GM23338 (cell line): ENCODE measurements around the gene DHDDS. TPM values are rescaled to one million over a fixed set of nuclear protein-coding genes. Genes with fewer than 3 reads are reported as not detected.

ENCODE experiments used
- ATAC-seq: fragments of 200-7000 bp; cut with Tn5 transposase; 3 replicates; pipeline ENCODE4 v1.9.1; 2020
- DNase-seq: peaks from one replicate; pipeline ENCODE4 v3.0.0-alpha.2; 2015; ENCODE audit warnings: low spot score
- H2AFZ ChIP-seq: fragments of 200-600 bp; sonication (generic); 2 replicates; pipeline ENCODE4 v1.8.0; 2016; ENCODE audit warnings: antibody characterized with exemption, mild to moderate bottlenecking, moderate library complexity
- H3F3A ChIP-seq: fragments of 200-600 bp; sonication (generic); replicated peaks from 2 replicates; pipeline ENCODE4 v1.8.0; 2017; ENCODE audit warnings: antibody characterized with exemption, mixed run types, low read depth
- H3K27ac ChIP-seq: fragments of 200-600 bp; sonication (generic); 2 replicates; pipeline ENCODE4 v1.6.1; 2016; ENCODE audit warnings: low read depth
- H3K27me3 ChIP-seq: fragments of 200-600 bp; sonication (generic); 2 replicates; pipeline ENCODE4 v1.8.0; 2016; ENCODE audit warnings: mild to moderate bottlenecking, mixed run types, moderate library complexity; ENCODE audit not compliant: insufficient read depth
- H3K36me3 ChIP-seq: fragments of 200-600 bp; sonication (generic); 2 replicates; pipeline ENCODE4 v1.8.0; 2016; ENCODE audit warnings: mild to moderate bottlenecking; ENCODE audit not compliant: insufficient read depth
- H3K4me1 ChIP-seq: fragments of 200-600 bp; sonication (generic); 2 replicates; pipeline ENCODE4 v1.8.0; 2016; ENCODE audit warnings: mild to moderate bottlenecking, moderate library complexity; ENCODE audit not compliant: insufficient read depth
- H3K4me2 ChIP-seq: fragments of 200-600 bp; sonication (generic); 2 replicates; pipeline ENCODE4 v1.7.1; 2017; ENCODE audit warnings: mixed run types
- H3K4me3 ChIP-seq: fragments of 200-600 bp; sonication (generic); 2 replicates; pipeline ENCODE4 v1.6.1; 2016; ENCODE audit warnings: mixed run types
- H3K79me2 ChIP-seq: fragments of 200-600 bp; sonication (generic); replicated peaks from 2 replicates; pipeline ENCODE4 v1.8.0; 2017; ENCODE audit warnings: mild to moderate bottlenecking; ENCODE audit not compliant: insufficient read depth
- H3K9me2 ChIP-seq: fragments of 200-600 bp; sonication (generic); 2 replicates; pipeline ENCODE4 v1.8.0; 2017; ENCODE audit not compliant: insufficient read depth
- H4K20me1 ChIP-seq: fragments of 200-600 bp; sonication (generic); replicated peaks from 2 replicates; pipeline ENCODE4 v1.8.0; 2017; ENCODE audit warnings: mild to moderate bottlenecking; ENCODE audit not compliant: insufficient read depth
- H3K27ac Mint-ChIP-seq: 2 replicates; pipeline ENCODE4 v1.8.0; 2020; ENCODE audit warnings: inconsistent platforms, mild to moderate bottlenecking, moderate library complexity, mixed read lengths
- H3K27me3 Mint-ChIP-seq: 3 replicates; pipeline ENCODE4 v1.8.0; 2022; ENCODE audit warnings: low read depth, mild to moderate bottlenecking, moderate library complexity, mixed read lengths, inconsistent platforms; ENCODE audit not compliant: insufficient read depth, poor library complexity
- H3K36me3 Mint-ChIP-seq: 3 replicates; pipeline ENCODE4 v1.8.0; 2021; ENCODE audit warnings: low read depth, mild to moderate bottlenecking, inconsistent platforms, moderate library complexity, mixed read lengths
- H3K4me1 Mint-ChIP-seq: 3 replicates; pipeline ENCODE4 v1.8.0; 2020; ENCODE audit warnings: mild to moderate bottlenecking, inconsistent platforms, mixed read lengths
- H3K4me3 Mint-ChIP-seq: 3 replicates; pipeline ENCODE4 v1.8.0; 2021; ENCODE audit warnings: moderate library complexity, mild to moderate bottlenecking, inconsistent platforms, mixed read lengths
- H3K9me3 Mint-ChIP-seq: 3 replicates; pipeline ENCODE4 v1.8.0; 2020; ENCODE audit warnings: moderate library complexity, mild to moderate bottlenecking, inconsistent platforms, mixed read lengths
- CREB1 ChIP-seq: fragments of 250-450 bp; sonication (Bioruptor Pico); IDR thresholded peaks from 2 replicates; pipeline ENCODE4 v1.5.0; 2020; ENCODE audit warnings: low read depth, mild to moderate bottlenecking, moderate library complexity
- EZH2 ChIP-seq: fragments of 200-600 bp; sonication (generic); IDR thresholded peaks from one replicate; pipeline ENCODE4 v1.8.0; 2017; ENCODE audit warnings: antibody characterized with exemption, mild to moderate bottlenecking, low read depth; ENCODE audit not compliant: unreplicated experiment
- EZH2phosphoT487 ChIP-seq: fragments of 200-600 bp; sonication (generic); IDR thresholded peaks from one replicate; pipeline ENCODE4 v1.8.1; 2018; ENCODE audit warnings: antibody characterized with exemption; ENCODE audit not compliant: unreplicated experiment
- JUNB ChIP-seq: IDR thresholded peaks from one replicate; pipeline ENCODE4 v1.6.1; 2016; ENCODE audit warnings: antibody characterized with exemption; ENCODE audit not compliant: unreplicated experiment
- NANOG ChIP-seq: IDR thresholded peaks from 2 replicates; pipeline ENCODE4 v1.6.1; 2016; ENCODE audit warnings: antibody characterized with exemption, borderline replicate concordance
- POLR2AphosphoS5 ChIP-seq: IDR thresholded peaks from 2 replicates; pipeline ENCODE4 v1.6.1; 2016; ENCODE audit warnings: antibody characterized with exemption, low read depth
- STAT1 ChIP-seq: IDR thresholded peaks from one replicate; pipeline ENCODE4 v1.6.1; 2016; ENCODE audit warnings: antibody characterized with exemption; ENCODE audit not compliant: unreplicated experiment
- ZNF114 ChIP-seq: fragments of 250-450 bp; sonication (Bioruptor Pico); IDR thresholded peaks from 2 replicates; pipeline ENCODE4 v1.5.0; 2020; ENCODE audit warnings: mild to moderate bottlenecking, moderate library complexity
- ZNF331 ChIP-seq: fragments of 250-450 bp; sonication (Bioruptor Pico); IDR thresholded peaks from 2 replicates; pipeline ENCODE4 v1.5.0; 2020; ENCODE audit warnings: low read depth, mild to moderate bottlenecking, moderate library complexity
- polyA plus RNA-seq: library from polyadenylated mRNA; unstranded; fragments of >200 nt; fragmentation: Nextera tagmentation; extraction: Ambion mirVana; gene quantifications from 2 replicates; pipeline ENCODE4 v1.2.1, GENCODE V29; 2016
- total RNA-seq: library from RNA; depleted of rRNA; stranded (reverse); fragments of >200 nt; shearing (Covaris generic); gene quantifications from 2 replicates; pipeline ENCODE4 v1.2.3, GENCODE V29; 2014
- TF ChIP-seq, protein P1 (sequence below): IDR thresholded peaks from 2 replicates; pipeline ENCODE4 v1.6.1; 2016; ENCODE audit warnings: antibody characterized with exemption
- TF ChIP-seq, protein P2 (sequence below): IDR thresholded peaks from one replicate; pipeline ENCODE4 v1.6.1; 2018; ENCODE audit warnings: antibody characterized with exemption; ENCODE audit not compliant: unreplicated experiment
- TF ChIP-seq, protein P3 (sequence below): fragments of 250-450 bp; sonication (Bioruptor Pico); IDR thresholded peaks from 2 replicates; pipeline ENCODE4 v1.5.0; 2020; ENCODE audit warnings: mild to moderate bottlenecking, moderate library complexity
- TF ChIP-seq, protein P4 (sequence below), 2 experiments: fragments of 200-600 bp in 1 of 2; sonication (generic) in 1 of 2; conservative IDR thresholded peaks; 2 replicates each; pipeline versions ENCODE4 v1.5.1 to v1.6.1; 2016 to 2017; ENCODE audit warnings: antibody characterized with exemption in 2 of 2, low read depth in 2 of 2, mild to moderate bottlenecking in 2 of 2, moderate library complexity in 1 of 2

Gene DHDDS
- total and polyA plus RNA-seq, 2 experiments from 2014 or later: 32.6 to 49.5 TPM

DNA sequence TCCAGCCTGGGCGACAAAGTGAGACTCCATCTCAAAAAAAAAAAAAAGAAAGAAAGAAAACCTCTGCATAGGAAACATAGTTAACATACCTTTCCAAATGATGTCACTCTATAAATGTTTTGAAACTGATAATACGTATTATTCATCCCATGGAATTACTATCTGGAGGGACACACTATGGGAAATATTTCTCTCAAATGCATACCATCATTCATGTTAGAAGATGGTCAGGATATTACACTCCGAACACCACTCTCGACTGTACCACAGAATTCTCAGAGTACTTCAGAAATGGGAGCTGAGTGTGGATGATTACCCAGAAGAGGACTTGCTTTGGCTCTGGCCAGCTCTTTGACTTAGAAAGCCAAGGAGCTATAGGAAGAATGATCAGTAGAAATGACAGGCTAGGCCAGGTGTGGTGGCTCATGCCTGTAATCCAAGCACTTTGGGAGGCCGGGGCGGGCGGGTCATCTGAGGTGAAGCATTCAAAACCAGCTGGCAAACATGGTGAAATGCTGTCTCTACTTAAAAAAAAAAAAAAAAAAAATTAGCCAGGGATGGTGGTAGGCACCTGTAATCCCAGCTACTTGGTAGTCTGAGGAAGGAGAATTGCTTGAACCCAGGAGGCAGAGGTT lies 26.7 kb upstream of the DHDDS start:
- Mint-ChIP-seq H3K36me3 (no peaks in the 10 kb centered on the region), H3K4me1 (peaks cover 15% of the 10 kb centered on the region), H3K27me3 (peaks cover 18% of the 10 kb centered on the region), H3K4me3 (no peak overlapping the region), H3K9me3 (no peaks in the 10 kb centered on the region; the same call in 2 of the 3 replicates), H3K27ac (no peak overlapping the region)
- Histone ChIP-seq H3F3A (peaks cover 5% of the 10 kb centered on the region), H3K4me2 (no peak overlapping the region), H3K36me3 (no peaks in the 10 kb centered on the region), H3K27me3 (no peaks in the 10 kb centered on the region), H3K27ac (no peak overlapping the region), H4K20me1 (peaks cover 2% of the 10 kb centered on the region; the same call in 1 of the 2 replicates), H3K4me1 (peaks cover 10% of the 10 kb centered on the region), H2AFZ (no peak overlapping the region), H3K79me2 (no peaks in the 10 kb centered on the region), H3K4me3 (no peak overlapping the region), H3K9me2 (no peaks in the 10 kb centered on the region)
- ATAC-seq (no peak), DNase-seq (no peak)
- TF ChIP-seq, protein P1, sequence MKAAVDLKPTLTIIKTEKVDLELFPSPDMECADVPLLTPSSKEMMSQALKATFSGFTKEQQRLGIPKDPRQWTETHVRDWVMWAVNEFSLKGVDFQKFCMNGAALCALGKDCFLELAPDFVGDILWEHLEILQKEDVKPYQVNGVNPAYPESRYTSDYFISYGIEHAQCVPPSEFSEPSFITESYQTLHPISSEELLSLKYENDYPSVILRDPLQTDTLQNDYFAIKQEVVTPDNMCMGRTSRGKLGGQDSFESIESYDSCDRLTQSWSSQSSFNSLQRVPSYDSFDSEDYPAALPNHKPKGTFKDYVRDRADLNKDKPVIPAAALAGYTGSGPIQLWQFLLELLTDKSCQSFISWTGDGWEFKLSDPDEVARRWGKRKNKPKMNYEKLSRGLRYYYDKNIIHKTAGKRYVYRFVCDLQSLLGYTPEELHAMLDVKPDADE: no peak
- TF ChIP-seq ZNF114 (CRISPR knock-in tag): no peak
- no peak for TF ChIP-seq ZNF331 (CRISPR knock-in tag)
- TF ChIP-seq NANOG: no peak
- TF ChIP-seq POLR2AphosphoS5: no peak
- TF ChIP-seq, protein P2, sequence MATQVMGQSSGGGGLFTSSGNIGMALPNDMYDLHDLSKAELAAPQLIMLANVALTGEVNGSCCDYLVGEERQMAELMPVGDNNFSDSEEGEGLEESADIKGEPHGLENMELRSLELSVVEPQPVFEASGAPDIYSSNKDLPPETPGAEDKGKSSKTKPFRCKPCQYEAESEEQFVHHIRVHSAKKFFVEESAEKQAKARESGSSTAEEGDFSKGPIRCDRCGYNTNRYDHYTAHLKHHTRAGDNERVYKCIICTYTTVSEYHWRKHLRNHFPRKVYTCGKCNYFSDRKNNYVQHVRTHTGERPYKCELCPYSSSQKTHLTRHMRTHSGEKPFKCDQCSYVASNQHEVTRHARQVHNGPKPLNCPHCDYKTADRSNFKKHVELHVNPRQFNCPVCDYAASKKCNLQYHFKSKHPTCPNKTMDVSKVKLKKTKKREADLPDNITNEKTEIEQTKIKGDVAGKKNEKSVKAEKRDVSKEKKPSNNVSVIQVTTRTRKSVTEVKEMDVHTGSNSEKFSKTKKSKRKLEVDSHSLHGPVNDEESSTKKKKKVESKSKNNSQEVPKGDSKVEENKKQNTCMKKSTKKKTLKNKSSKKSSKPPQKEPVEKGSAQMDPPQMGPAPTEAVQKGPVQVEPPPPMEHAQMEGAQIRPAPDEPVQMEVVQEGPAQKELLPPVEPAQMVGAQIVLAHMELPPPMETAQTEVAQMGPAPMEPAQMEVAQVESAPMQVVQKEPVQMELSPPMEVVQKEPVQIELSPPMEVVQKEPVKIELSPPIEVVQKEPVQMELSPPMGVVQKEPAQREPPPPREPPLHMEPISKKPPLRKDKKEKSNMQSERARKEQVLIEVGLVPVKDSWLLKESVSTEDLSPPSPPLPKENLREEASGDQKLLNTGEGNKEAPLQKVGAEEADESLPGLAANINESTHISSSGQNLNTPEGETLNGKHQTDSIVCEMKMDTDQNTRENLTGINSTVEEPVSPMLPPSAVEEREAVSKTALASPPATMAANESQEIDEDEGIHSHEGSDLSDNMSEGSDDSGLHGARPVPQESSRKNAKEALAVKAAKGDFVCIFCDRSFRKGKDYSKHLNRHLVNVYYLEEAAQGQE: no peak
- TF ChIP-seq CREB1: no peak
- TF ChIP-seq, protein P3, sequence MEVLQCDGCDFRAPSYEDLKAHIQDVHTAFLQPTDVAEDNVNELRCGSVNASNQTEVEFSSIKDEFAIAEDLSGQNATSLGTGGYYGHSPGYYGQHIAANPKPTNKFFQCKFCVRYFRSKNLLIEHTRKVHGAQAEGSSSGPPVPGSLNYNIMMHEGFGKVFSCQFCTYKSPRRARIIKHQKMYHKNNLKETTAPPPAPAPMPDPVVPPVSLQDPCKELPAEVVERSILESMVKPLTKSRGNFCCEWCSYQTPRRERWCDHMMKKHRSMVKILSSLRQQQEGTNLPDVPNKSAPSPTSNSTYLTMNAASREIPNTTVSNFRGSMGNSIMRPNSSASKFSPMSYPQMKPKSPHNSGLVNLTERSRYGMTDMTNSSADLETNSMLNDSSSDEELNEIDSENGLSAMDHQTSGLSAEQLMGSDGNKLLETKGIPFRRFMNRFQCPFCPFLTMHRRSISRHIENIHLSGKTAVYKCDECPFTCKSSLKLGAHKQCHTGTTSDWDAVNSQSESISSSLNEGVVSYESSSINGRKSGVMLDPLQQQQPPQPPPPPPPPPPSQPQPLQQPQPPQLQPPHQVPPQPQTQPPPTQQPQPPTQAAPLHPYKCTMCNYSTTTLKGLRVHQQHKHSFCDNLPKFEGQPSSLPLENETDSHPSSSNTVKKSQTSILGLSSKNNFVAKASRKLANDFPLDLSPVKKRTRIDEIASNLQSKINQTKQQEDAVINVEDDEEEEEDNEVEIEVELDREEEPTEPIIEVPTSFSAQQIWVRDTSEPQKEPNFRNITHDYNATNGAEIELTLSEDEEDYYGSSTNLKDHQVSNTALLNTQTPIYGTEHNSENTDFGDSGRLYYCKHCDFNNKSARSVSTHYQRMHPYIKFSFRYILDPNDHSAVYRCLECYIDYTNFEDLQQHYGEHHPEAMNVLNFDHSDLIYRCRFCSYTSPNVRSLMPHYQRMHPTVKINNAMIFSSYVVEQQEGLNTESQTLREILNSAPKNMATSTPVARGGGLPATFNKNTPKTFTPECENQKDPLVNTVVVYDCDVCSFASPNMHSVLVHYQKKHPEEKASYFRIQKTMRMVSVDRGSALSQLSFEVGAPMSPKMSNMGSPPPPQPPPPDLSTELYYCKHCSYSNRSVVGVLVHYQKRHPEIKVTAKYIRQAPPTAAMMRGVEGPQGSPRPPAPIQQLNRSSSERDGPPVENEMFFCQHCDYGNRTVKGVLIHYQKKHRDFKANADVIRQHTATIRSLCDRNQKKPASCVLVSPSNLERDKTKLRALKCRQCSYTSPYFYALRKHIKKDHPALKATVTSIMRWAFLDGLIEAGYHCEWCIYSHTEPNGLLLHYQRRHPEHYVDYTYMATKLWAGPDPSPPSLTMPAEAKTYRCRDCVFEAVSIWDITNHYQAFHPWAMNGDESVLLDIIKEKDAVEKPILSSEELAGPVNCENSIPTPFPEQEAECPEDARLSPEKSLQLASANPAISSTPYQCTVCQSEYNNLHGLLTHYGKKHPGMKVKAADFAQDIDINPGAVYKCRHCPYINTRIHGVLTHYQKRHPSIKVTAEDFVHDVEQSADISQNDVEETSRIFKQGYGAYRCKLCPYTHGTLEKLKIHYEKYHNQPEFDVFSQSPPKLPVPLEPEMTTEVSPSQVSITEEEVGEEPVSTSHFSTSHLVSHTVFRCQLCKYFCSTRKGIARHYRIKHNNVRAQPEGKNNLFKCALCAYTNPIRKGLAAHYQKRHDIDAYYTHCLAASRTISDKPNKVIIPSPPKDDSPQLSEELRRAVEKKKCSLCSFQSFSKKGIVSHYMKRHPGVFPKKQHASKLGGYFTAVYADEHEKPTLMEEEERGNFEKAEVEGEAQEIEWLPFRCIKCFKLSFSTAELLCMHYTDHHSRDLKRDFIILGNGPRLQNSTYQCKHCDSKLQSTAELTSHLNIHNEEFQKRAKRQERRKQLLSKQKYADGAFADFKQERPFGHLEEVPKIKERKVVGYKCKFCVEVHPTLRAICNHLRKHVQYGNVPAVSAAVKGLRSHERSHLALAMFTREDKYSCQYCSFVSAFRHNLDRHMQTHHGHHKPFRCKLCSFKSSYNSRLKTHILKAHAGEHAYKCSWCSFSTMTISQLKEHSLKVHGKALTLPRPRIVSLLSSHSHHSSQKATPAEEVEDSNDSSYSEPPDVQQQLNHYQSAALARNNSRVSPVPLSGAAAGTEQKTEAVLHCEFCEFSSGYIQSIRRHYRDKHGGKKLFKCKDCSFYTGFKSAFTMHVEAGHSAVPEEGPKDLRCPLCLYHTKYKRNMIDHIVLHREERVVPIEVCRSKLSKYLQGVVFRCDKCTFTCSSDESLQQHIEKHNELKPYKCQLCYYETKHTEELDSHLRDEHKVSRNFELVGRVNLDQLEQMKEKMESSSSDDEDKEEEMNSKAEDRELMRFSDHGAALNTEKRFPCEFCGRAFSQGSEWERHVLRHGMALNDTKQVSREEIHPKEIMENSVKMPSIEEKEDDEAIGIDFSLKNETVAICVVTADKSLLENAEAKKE (CRISPR knock-in tag): no peak
- TF ChIP-seq, protein P4, sequence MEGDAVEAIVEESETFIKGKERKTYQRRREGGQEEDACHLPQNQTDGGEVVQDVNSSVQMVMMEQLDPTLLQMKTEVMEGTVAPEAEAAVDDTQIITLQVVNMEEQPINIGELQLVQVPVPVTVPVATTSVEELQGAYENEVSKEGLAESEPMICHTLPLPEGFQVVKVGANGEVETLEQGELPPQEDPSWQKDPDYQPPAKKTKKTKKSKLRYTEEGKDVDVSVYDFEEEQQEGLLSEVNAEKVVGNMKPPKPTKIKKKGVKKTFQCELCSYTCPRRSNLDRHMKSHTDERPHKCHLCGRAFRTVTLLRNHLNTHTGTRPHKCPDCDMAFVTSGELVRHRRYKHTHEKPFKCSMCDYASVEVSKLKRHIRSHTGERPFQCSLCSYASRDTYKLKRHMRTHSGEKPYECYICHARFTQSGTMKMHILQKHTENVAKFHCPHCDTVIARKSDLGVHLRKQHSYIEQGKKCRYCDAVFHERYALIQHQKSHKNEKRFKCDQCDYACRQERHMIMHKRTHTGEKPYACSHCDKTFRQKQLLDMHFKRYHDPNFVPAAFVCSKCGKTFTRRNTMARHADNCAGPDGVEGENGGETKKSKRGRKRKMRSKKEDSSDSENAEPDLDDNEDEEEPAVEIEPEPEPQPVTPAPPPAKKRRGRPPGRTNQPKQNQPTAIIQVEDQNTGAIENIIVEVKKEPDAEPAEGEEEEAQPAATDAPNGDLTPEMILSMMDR (conservative IDR thresholded peaks at IDR 0.05; ENCODE audit: low read depth in 2 of 2): no peak
- TF ChIP-seq STAT1: no peak
- TF ChIP-seq JUNB: no peak
- TF ChIP-seq EZH2: no peak
- TF ChIP-seq EZH2phosphoT487: no peak
